Sigmoid colon (tissue), 4 donors: ENCODE data around the gene MAST2.

Source experiments
- CTCF ChIP-seq, 4 experiments: fragments of 450-650 bp in 3 of 4; fragments of 200-600 bp in 1 of 4; IDR thresholded peaks; one replicate each; pipeline ENCODE4 v1.5.1; 2016 to 2019; ENCODE audit warnings: antibody characterized with exemption in 4 of 4, mild to moderate bottlenecking in 3 of 4, moderate library complexity in 2 of 4
- EP300 ChIP-seq, 4 donors: sonication (generic); formaldehyde crosslinking; IDR thresholded peaks; one replicate each; pipeline ENCODE4 v1.6.1; 2017; ENCODE audit warnings: antibody characterized with exemption in 4 of 4
- POLR2A ChIP-seq, 2 donors: fragments of 450-650 bp; IDR thresholded peaks; one replicate each; pipeline ENCODE4 v1.6.1; 2016; ENCODE audit warnings: antibody characterized with exemption in 2 of 2, mild to moderate bottlenecking in 2 of 2, moderate library complexity in 2 of 2

- TF ChIP-seq CTCF (IDR thresholded peaks at IDR 0.05), result no peak
- no peak for TF ChIP-seq POLR2A (IDR thresholded peaks at IDR 0.05)
- TF ChIP-seq EP300 (IDR thresholded peaks at IDR 0.05), result no peak
Measured at GRCh38 chr1:45914836-45915235, 111.4 kb downstream of the MAST2 start.
